ENCODE measurements around the gene TMC3.

DNA sequence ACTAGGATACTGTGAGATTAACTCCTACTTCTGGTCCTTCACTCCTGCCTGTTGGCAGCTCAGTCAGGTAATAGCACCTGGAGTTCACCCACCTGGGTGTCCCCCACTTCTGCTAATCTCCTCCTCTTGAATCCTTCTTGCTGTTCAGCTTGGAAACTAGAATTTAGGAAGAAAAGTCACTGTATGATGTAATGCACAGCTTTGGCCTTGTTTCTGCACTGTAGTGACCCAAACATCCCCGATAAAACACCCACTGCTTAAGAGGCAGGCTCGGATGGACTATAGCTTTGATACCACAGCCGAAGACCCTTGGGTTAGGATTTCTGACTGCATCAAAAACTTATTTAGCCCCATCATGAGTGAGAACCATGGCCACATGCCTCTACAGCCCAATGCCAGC lies 74.9 kb downstream of the TMC3 start:
- TF ChIP-seq, protein P1, sequence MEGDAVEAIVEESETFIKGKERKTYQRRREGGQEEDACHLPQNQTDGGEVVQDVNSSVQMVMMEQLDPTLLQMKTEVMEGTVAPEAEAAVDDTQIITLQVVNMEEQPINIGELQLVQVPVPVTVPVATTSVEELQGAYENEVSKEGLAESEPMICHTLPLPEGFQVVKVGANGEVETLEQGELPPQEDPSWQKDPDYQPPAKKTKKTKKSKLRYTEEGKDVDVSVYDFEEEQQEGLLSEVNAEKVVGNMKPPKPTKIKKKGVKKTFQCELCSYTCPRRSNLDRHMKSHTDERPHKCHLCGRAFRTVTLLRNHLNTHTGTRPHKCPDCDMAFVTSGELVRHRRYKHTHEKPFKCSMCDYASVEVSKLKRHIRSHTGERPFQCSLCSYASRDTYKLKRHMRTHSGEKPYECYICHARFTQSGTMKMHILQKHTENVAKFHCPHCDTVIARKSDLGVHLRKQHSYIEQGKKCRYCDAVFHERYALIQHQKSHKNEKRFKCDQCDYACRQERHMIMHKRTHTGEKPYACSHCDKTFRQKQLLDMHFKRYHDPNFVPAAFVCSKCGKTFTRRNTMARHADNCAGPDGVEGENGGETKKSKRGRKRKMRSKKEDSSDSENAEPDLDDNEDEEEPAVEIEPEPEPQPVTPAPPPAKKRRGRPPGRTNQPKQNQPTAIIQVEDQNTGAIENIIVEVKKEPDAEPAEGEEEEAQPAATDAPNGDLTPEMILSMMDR (IDR thresholded peaks at IDR 0.05): no peak
- no peak for TF ChIP-seq POLR2A (IDR thresholded peaks at IDR 0.05)

Measured in adrenal gland (tissue), 5 donors.